Measurements from ENCODE around the gene PRKACA.
A peak's percentile ranks its signal among the peaks of the same experiment; 100 is the strongest.

PRKACA gene

GRCh38 chr19:14150041-14150769 lies 32.6 kb upstream of the PRKACA start:
- Histone ChIP-seq H3K4me3 (ENCODE audit: low read length) (no peak overlapping the region), H3K9ac (ENCODE audit: low read length) (peak overlapping the region; percentile 13; the same call in 1 of the 2 replicates)

GRCh38 chr19:14149509-14149994 lies 32.0 kb upstream of the PRKACA start:
- Histone ChIP-seq H3K4me1 (ENCODE audit: low read length) (peaks cover 12% of the 10 kb centered on the region), H3K79me2 (ENCODE audit: low read length) (no peaks in the 10 kb centered on the region), H3K4me3 (ENCODE audit: low read length) (peak overlapping the region; percentile 40), H3K9ac (ENCODE audit: low read length) (peak overlapping the region; percentile 13; the same call in 1 of the 2 replicates), H2AFZ (ENCODE audit: low read length) (peak overlapping the region; percentile 71), H3K9me2 (replicated peaks; ENCODE audit: insufficient read depth, low read length) (no peaks in the 10 kb centered on the region), H3K27ac (ENCODE audit: low read length) (peak overlapping the region; percentile 10; the same call in 1 of the 2 replicates), H4K20me1 (ENCODE audit: insufficient read depth, low read length) (no peaks in the 10 kb centered on the region), H3K36me3 (replicated peaks; ENCODE audit: insufficient read depth, low read length) (no peaks in the 10 kb centered on the region), H3K4me2 (ENCODE audit: low read depth, low read length) (peak overlapping the region; percentile 38), H3K9me3 (replicated peaks; ENCODE audit: insufficient read depth, low read length) (no peaks in the 10 kb centered on the region), H3F3A (ENCODE audit: insufficient read depth, low read length) (0 out of 2 replicates have a peak, but pooled peaks cover 3% of the 10 kb centered on the region), H3K27me3 (replicated peaks; ENCODE audit: insufficient read depth, low read length) (no peaks in the 10 kb centered on the region)
- DNase-seq = peak; percentile 60
- TF ChIP-seq EZH2phosphoT487 (IDR thresholded peaks at IDR 0.05; ENCODE audit: low read length) = no peak
- no peak for TF ChIP-seq EZH2 (optimal IDR thresholded peaks at IDR 0.05; ENCODE audit: low read depth, low read length)

More at GRCh38 chr19:14150041-14150769, 32.6 kb upstream of the PRKACA start:
- Histone ChIP-seq H3K27me3 (replicated peaks; ENCODE audit: insufficient read depth, low read length) (no peaks in the 10 kb centered on the region), H3K4me1 (ENCODE audit: low read length) (peaks cover 12% of the 10 kb centered on the region), H3K36me3 (replicated peaks; ENCODE audit: insufficient read depth, low read length) (no peaks in the 10 kb centered on the region), H3K4me2 (ENCODE audit: low read depth, low read length) (peak overlapping the region; percentile 38; the same call in 1 of the 2 replicates), H3K9me3 (replicated peaks; ENCODE audit: insufficient read depth, low read length) (no peaks in the 10 kb centered on the region), H3K9me2 (replicated peaks; ENCODE audit: insufficient read depth, low read length) (no peaks in the 10 kb centered on the region), H4K20me1 (ENCODE audit: insufficient read depth, low read length) (no peaks in the 10 kb centered on the region), H3F3A (ENCODE audit: insufficient read depth, low read length) (0 out of 2 replicates have a peak, but pooled peaks cover 3% of the 10 kb centered on the region), H2AFZ (ENCODE audit: low read length) (peak overlapping the region; percentile 71), H3K79me2 (ENCODE audit: low read length) (no peaks in the 10 kb centered on the region), H3K27ac (ENCODE audit: low read length) (peak overlapping the region; percentile 10; the same call in 1 of the 2 replicates)
- no peak for TF ChIP-seq CTCF (IDR thresholded peaks at IDR 0.05; ENCODE audit: low read length)
- no peak for TF ChIP-seq EZH2phosphoT487 (IDR thresholded peaks at IDR 0.05; ENCODE audit: low read length)
- TF ChIP-seq EZH2 (optimal IDR thresholded peaks at IDR 0.05; ENCODE audit: low read depth, low read length) = no peak
- DNase-seq = no peak

GRCh38 chr19:14148751-14149410 lies 31.3 kb upstream of the PRKACA start:
- H3K9me3 ChIP-seq (replicated peaks; ENCODE audit: insufficient read depth, low read length) = no peaks in the 10 kb centered on the region
- peak overlapping the region; percentile 71 for H2AFZ ChIP-seq (ENCODE audit: low read length)
- H3F3A ChIP-seq (ENCODE audit: insufficient read depth, low read length) = 0 out of 2 replicates have a peak, but pooled peaks cover 3% of the 10 kb centered on the region
- peak overlapping the region; percentile 40; the same call in 1 of the 2 replicates for H3K4me3 ChIP-seq (ENCODE audit: low read length)
- no peaks in the 10 kb centered on the region for H4K20me1 ChIP-seq (ENCODE audit: insufficient read depth, low read length)
- no peaks in the 10 kb centered on the region for H3K27me3 ChIP-seq (replicated peaks; ENCODE audit: insufficient read depth, low read length)
- peak overlapping the region; percentile 13; the same call in 1 of the 2 replicates for H3K9ac ChIP-seq (ENCODE audit: low read length)
- H3K79me2 ChIP-seq (ENCODE audit: low read length) = no peaks in the 10 kb centered on the region
- H3K4me2 ChIP-seq (ENCODE audit: low read depth, low read length) = peak overlapping the region; percentile 38
- DNase-seq = no peak
- TF ChIP-seq EZH2 (optimal IDR thresholded peaks at IDR 0.05; ENCODE audit: low read depth, low read length) (no peak), CTCF (IDR thresholded peaks at IDR 0.05; ENCODE audit: low read length) (no peak), EZH2phosphoT487 (IDR thresholded peaks at IDR 0.05; ENCODE audit: low read length) (no peak)
- H3K27ac ChIP-seq (ENCODE audit: low read length) = peak overlapping the region; percentile 10; the same call in 1 of the 2 replicates
- H3K36me3 ChIP-seq (replicated peaks; ENCODE audit: insufficient read depth, low read length) = no peaks in the 10 kb centered on the region
- H3K9me2 ChIP-seq (replicated peaks; ENCODE audit: insufficient read depth, low read length) = no peaks in the 10 kb centered on the region
- H3K4me1 ChIP-seq (ENCODE audit: low read length) = peaks cover 12% of the 10 kb centered on the region
